ENCODE results near the gene NTNG1.

Gene NTNG1

GRCh38 chr1:107394301-107394700 lies 253.5 kb downstream of the NTNG1 start:
- DNase-seq (ENCODE audit: low spot score), result no peak
- FAIRE-seq, result no peak

DNA sequence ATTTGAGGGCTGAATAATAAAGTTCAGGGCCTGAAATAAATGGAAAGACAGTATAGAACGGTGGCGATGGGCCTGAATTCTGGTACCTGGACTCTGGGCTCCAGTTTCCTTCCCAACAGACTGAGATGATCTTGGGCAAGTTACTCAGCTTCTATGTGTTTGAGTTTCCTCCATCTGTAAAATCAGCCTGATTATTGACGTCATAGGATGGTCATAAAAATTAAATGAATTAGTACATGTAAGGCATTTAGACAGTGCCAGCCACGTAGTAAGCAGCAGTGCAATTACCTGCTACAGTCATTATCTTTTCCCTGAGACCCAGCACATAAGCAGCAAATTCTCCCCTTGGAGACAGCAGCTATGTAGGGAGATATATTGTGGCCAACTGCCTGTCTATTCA lies 260.9 kb downstream of the NTNG1 start:
- FAIRE-seq, result no peak
- no peak for DNase-seq (ENCODE audit: low spot score)

DNA sequence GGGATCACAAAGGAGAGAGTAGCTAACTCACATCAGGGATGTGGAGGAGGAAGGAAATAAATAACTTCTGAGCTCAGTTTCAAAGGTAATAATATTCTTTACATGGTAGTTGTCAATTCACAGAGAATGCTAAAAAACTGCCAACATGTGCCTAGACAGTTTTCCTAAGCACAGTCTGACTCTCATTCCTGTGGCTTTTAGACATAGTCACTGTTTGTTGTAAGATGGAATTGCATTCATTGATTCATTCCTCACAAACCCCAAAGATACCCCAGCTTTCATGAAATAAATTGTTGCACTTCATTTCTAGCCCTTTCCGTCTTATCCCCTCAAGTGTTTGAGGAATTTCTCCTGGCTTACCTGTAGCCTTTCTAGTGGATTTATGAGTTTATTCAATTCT lies 263.9 kb downstream of the NTNG1 start:
- DNase-seq (ENCODE audit: low spot score) (no peak), FAIRE-seq (no peak)

GRCh38 chr1:107405236-107405635 lies 264.4 kb downstream of the NTNG1 start:
- DNase-seq (ENCODE audit: low spot score), result no peak
- FAIRE-seq, result no peak

- FAIRE-seq (no peak), DNase-seq (ENCODE audit: low spot score) (no peak)
Measured at GRCh38 chr1:107407011-107407410, 266.2 kb downstream of the NTNG1 start.

- FAIRE-seq (no peak), DNase-seq (ENCODE audit: low spot score) (no peak)
Measured at GRCh38 chr1:107413546-107413945, 272.7 kb downstream of the NTNG1 start.

DNA sequence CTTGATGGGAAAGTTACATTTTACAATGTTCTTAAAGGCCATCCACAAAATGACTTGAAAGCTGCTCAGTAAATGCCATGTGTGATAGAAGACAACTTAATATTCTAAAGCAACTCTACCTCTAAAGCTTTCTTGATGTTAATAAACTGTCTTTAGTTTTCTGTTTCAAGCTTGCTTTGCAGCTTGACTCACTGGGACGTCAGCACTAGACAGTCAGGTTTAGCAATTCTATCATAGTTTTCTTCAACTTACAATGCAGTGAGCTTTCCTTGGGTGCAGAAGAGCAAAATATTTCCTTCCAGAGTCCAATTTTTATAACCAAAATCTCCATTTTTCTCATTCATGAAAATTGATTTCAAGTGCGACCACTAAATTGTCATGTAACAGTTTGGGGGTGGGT lies 273.1 kb downstream of the NTNG1 start:
- no peak for DNase-seq (ENCODE audit: low spot score)

GRCh38 chr1:107414550-107414949 lies 273.7 kb downstream of the NTNG1 start:
- DNase-seq (ENCODE audit: low spot score), result no peak
- no peak for FAIRE-seq

More for the DNA sequence above, 273.1 kb downstream of the NTNG1 start:
- no peak for FAIRE-seq

DNA sequence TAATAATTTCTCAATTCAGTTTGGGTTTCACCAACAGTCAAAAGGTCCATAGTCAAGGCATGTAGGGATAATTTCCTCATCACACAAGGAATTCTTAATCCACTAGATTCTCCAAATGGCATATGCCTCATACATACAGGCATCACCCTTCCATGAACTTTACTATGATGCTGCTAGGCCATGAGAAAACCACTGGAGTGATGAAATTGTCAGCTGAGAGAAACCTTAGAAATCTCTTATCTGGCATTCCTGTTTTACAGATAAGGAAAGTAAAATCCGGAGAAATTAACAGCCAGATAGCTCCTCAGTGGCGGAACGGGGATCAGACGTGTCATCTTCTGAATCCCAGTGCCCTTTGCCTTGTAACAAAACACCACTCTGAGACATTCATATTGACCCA lies 274.4 kb downstream of the NTNG1 start:
- DNase-seq (ENCODE audit: low spot score) (no peak), FAIRE-seq (no peak)

GRCh38 chr1:107419003-107419402 lies 278.2 kb downstream of the NTNG1 start:
- FAIRE-seq, result no peak

GRCh38 chr1:107422901-107423300 lies 282.1 kb downstream of the NTNG1 start:
- DNase-seq (ENCODE audit: low spot score) (no peak), FAIRE-seq (no peak)

More at GRCh38 chr1:107419003-107419402, 278.2 kb downstream of the NTNG1 start:
- DNase-seq (ENCODE audit: low spot score), result no peak

GRCh38 chr1:107430540-107431228 lies 289.8 kb downstream of the NTNG1 start:
- DNase-seq (ENCODE audit: low spot score) (peak; percentile 34), FAIRE-seq (no peak)

- FAIRE-seq, result no peak
- DNase-seq (ENCODE audit: low spot score), result no peak
Measured at GRCh38 chr1:107432108-107432507, 291.3 kb downstream of the NTNG1 start.

DNA sequence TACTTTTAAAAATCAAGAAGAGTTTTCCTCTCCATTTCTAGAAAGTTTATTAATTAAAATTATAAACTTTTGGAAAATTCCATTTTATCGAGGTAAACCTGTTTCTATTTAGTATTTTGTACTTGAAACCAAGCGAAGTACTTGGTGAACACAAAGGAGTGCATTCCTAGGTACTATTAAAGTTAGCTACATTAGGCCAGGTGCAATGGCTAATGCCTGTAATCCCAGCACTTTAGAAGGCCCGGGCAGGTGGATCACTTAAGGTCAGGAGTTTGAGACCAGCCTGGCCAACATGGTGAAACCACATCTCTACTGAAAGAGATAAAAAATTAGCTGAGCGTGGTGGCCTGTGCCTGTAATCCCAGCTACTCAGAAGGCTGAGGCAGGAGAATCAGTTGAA lies 292.2 kb downstream of the NTNG1 start:
- DNase-seq (ENCODE audit: low spot score), result no peak
- FAIRE-seq, result no peak

- FAIRE-seq (no peak), DNase-seq (ENCODE audit: low spot score) (no peak)
Measured at GRCh38 chr1:107433635-107434360, 293.0 kb downstream of the NTNG1 start.

GRCh38 chr1:107434361-107434693 lies 293.5 kb downstream of the NTNG1 start:
- FAIRE-seq (no peak), DNase-seq (ENCODE audit: low spot score) (no peak)

- no peak for FAIRE-seq
Measured at GRCh38 chr1:107436552-107437241, 295.9 kb downstream of the NTNG1 start.

GRCh38 chr1:107439567-107439966 lies 298.7 kb downstream of the NTNG1 start:
- FAIRE-seq (no peak), DNase-seq (ENCODE audit: low spot score) (no peak)

More at GRCh38 chr1:107436552-107437241, 295.9 kb downstream of the NTNG1 start:
- no peak for DNase-seq (ENCODE audit: low spot score)

DNA sequence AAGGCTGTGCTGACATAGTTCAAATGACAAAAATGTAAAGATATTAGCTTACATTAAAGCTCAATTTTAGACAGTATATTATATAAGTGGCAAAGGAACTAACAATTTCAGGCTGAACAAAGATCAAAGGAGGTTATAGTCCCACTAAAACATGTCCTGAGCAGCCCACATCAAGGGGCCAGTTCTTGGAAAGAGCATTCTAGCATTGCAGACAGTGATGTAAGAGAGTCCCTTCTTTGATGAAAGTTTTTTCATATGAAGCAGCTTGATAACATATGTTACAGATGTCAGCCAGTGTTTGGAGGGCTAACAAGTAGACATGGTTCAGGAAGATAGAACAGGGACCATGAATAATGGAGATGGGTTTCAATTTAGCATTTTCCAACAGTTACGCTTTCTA lies 301.7 kb downstream of the NTNG1 start:
- DNase-seq (ENCODE audit: low spot score) (no peak), FAIRE-seq (no peak)

GRCh38 chr1:107443027-107443426 lies 302.2 kb downstream of the NTNG1 start:
- FAIRE-seq, result no peak
- DNase-seq (ENCODE audit: low spot score), result no peak

DNA sequence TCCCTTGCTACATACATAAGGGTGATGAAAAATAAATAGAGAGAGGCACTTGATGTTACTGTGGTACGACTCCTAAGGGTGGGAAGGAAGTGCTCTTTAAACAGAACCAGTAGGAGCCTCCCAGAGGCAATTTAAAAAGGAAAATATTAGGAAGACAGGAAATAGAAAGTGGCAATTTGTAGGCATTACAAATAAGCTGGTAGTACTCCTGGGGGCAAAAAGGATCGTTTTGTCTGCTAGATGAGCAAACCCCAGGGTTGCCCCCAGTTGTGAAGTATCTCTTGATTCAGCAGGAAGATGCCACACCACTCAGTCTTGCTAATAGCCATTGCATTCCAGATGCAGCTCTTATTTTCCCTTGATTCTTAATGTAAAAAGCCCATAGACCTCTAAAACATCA lies 303.0 kb downstream of the NTNG1 start:
- DNase-seq (ENCODE audit: low spot score), result no peak
- FAIRE-seq, result no peak

DNA sequence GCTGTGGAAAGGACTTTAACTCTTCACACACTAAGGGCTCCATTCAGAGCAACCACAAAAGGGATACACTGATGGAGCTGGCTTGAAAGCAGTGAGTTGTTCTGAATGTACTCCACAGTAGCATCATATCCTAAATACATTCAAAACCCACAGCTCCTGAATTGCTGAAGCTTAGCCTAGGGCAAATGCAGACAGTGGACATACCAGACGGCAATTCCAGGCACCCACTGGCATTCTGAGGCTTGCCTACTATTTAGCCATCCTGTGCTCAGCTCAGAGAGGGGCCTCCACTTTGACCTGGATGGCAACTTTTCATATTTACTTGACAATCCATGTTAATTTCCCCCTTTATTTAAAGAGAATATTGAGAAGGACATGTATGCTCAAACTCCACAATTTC lies 303.5 kb downstream of the NTNG1 start:
- no peak for FAIRE-seq

DNA sequence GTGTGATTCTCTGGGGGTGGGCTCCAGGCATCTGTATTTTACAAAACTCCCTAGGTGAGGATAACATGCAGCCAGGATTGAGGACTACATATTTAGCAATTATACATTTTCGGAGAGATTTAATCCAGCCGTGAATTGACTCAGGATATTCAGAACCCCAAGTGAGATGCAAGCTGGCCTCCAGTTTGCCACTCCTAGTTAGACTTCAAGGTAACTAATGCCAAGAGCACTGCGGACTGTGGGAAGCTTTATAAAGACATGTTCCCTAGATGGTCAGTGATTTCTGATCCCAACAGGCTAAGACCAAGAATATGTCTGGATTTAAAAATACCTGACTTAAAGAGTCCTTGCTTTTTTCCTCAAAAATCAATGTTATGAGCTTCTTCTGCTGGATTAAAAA lies 308.5 kb downstream of the NTNG1 start:
- FAIRE-seq, result no peak

More for the DNA sequence above, 303.5 kb downstream of the NTNG1 start:
- DNase-seq (ENCODE audit: low spot score), result no peak

More for the DNA sequence above, 308.5 kb downstream of the NTNG1 start:
- DNase-seq (ENCODE audit: low spot score), result no peak
